Stromal cell of bone marrow (primary cell): Measurements from ENCODE around the gene SCUBE1.

ENCODE experiments used
- DNase-seq: peaks from one replicate; pipeline ENCODE4 v3.0.0-alpha.2; 2012; ENCODE audit warnings: low read depth

The SCUBE1 gene

GRCh38 chr22:43343262-43343669 is at the start of gene SCUBE1:
TSS of gene SCUBE1 (minus strand) at chr22:43343372. CDS start at chr22:43343261, 111 bp downstream.
- no peak for DNase-seq

DNA sequence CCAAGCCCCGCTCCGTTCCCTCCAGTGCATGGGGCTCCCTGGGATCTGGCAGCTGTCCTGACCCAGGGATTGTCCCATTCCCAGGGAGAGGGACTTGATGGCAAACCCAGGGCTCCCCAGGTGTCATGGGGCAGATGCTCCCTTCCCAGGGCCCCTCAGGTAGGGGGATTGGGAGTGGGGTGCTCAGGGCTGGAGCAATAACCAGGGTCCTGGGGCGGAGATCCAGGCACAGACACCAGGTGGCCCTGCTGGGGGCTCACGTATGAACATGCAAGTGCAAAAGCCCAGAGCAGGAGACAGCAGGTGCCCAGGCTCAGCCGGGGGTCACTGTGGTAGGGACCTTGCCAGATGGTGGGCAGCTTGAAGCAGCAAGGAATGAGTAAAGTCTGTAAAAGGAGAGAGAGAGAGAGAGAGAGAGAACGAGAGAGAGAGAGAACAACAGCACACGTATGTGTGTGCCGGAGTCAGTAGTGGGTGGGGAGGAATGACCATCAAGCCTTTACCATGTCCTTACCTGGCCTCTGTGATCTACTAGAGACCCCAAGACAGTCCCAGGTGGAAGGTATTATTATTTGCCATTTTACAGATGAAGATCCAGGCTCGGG is 49.3 kb upstream of the SCUBE1 start:
- no peak for DNase-seq

DNA sequence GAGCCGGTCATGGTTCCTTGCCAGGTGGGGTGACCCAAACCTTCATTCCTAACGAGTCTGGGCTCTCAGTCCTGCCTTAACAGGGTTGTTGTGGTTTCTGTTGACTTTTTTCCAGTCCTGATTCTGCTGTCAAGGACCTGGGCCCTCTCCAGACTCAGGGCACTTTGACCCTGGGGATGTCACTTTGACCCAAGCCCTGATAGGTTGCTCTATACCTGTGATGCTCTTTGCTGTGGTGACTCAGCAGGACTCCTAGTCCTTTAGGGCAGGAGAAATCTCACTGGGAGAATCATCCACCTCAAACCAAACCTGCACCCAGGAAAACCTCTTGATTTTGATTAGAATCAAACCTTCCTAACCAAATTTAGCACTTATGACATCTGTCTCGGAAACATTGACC is 48.1 kb upstream of the SCUBE1 start:
- DNase-seq: no peak

DNA sequence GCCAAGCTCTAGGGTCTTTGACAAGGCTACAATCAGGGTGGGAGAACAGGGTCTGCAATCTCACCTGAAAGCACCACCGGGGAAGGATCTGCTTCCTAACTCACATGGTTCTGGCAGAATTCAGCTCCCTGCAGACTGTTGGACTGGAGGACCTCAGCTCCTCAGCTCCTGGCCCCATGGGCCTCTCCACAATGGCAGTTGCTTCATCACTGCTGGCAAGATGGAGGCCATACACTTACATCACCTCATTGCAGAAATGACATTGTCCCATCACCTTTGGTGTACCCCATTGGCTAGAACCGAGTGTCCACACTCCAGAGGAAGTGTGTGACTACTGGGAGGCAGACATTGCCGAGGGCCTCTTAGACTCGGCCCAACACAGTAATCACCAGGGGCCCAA is 47.7 kb upstream of the SCUBE1 start:
- no peak for DNase-seq

- DNase-seq: no peak
These were observed 47.0 kb upstream of the SCUBE1 start for GRCh38 chr22:43390166-43390565.

DNA sequence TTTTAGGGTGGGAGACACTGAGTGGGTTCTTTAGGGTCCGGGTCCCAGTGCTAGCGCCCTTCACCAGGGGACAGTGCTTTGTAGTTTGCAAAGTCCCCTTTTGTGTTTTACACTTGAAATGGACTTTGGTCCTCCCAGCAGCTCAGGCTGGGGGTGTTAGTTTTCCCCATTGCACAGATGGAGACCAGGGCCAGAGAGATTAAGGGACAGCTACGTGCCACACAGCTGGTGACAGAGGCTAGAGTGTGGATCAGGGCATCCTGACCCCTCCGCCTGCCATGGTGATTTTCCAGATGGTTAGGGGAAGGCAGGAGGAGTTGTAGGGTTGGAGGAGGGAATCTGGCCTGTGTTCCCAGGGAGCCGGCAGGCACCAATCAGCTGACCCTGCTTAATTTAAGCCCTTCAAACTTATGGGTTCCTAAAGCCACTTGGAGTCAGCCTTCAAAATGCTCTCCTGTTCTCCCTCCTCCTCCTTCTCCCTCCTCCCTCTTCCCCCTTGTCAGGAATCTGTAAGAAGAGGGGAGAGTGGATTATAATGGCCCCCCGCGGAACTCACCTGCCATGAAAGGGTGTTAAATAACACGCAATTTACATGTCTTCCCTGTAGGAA is 46.2 kb upstream of the SCUBE1 start:
- DNase-seq: no peak

- peak; percentile 18 for DNase-seq
These were observed 45.3 kb upstream of the SCUBE1 start for GRCh38 chr22:43388420-43388851.

- DNase-seq: no peak
These were observed 44.6 kb upstream of the SCUBE1 start for GRCh38 chr22:43387815-43388214.

GRCh38 chr22:43385770-43386641 is 42.8 kb upstream of the SCUBE1 start:
- DNase-seq: peak; percentile 40

DNA sequence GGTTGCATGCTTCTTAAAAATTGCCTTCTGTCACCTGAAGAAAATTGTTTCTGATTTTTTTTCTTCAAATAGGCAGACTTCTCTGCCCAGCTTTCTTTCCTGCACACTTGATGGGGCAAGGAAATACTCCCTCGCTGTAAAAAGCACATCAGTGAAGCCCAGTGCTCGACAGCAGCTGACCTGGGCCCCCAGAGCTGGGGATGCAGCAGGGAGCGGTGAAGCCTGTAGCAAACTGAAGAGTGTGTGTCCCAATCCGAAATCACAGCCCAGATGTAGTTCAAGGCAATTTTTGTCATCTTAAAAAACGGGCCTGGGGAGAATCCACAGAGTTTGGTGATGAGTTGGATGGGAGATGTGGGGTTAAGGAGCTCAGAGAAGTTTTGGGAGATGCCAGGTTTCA is 41.7 kb upstream of the SCUBE1 start:
- DNase-seq: no peak

DNA sequence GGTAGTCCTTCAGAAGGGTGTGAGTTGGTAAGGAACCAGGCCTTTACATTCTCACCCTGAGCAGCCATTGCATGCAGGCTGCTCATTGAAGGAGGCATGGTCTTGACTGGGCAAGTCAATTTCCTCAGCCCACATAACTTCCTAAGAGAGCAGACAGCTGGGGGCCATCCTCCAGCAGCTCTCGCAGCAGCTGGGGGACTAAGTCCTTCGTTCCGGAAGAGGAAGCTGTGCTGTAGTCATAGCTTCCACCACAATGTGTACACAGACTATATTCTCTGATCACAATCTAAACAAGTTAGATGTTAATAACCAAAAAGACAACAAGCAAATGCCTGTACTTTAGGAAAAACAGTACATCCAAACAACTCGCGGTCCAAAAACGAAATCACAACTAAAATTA is 38.5 kb upstream of the SCUBE1 start:
- no peak for DNase-seq

GRCh38 chr22:43377896-43378704 is 34.9 kb upstream of the SCUBE1 start:
- no peak for DNase-seq

- DNase-seq: peak; percentile 35
These were observed 34.4 kb upstream of the SCUBE1 start for GRCh38 chr22:43377548-43377895.

- no peak for DNase-seq
These were observed 33.8 kb upstream of the SCUBE1 start for GRCh38 chr22:43376765-43377547.

- DNase-seq: no peak
These were observed 32.8 kb upstream of the SCUBE1 start for GRCh38 chr22:43375951-43376455.

DNA sequence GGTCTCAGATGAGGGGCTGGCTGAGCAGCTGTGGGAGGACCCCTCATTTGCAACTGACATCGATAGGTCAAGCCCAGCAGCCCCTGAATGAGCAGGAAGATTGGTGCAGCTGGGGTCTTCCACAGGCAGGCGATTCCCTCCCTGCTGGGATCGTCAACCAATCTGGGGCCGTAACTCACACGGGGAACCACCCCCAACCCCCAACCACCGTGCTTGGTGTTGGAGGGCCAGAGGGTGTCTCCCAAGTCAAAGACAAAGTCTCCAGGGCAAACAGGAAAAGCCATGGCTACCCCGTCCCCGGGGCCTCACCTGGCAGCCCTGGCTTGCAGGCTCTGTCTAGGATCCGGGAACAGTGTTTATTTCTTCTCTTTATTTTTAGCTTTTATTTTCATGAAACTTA is 26.9 kb upstream of the SCUBE1 start:
- no peak for DNase-seq

DNA sequence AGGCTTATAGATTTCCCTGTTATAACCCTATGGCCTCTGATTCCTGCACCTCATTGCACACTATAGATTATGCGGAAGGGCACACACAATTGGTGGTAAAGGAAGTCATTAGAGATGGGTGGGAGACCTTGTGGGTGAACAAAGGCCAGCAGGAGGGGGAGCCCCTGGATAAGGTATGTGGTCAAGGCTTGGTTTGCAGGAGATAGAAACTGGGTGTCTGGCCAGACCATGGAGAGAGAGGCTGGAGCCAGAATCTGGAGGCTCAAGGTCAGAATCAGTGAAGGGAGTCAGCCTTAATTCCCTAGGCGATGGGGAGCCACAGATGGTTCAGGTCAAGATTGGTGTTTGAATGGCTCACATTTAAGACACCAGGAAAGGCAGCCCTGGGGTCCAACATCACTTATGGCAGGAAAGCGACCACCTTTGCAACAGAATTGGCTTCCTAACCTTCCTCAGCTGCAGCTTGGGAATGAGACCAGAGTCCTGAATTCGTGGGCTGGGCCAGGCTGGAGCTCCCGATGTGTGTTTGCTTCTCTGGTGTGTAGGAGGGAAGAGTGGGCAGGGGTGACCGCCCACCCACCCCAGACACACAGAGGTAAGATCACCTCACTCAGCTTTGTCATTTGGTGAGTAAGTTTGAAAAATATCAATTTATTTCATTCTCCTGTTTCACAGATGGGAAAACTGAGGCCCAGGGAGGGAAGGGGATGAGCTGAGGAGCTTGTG is 22.7 kb upstream of the SCUBE1 start:
- DNase-seq: no peak

- no peak for DNase-seq
These were observed 20.9 kb upstream of the SCUBE1 start for GRCh38 chr22:43364169-43364435.

DNA sequence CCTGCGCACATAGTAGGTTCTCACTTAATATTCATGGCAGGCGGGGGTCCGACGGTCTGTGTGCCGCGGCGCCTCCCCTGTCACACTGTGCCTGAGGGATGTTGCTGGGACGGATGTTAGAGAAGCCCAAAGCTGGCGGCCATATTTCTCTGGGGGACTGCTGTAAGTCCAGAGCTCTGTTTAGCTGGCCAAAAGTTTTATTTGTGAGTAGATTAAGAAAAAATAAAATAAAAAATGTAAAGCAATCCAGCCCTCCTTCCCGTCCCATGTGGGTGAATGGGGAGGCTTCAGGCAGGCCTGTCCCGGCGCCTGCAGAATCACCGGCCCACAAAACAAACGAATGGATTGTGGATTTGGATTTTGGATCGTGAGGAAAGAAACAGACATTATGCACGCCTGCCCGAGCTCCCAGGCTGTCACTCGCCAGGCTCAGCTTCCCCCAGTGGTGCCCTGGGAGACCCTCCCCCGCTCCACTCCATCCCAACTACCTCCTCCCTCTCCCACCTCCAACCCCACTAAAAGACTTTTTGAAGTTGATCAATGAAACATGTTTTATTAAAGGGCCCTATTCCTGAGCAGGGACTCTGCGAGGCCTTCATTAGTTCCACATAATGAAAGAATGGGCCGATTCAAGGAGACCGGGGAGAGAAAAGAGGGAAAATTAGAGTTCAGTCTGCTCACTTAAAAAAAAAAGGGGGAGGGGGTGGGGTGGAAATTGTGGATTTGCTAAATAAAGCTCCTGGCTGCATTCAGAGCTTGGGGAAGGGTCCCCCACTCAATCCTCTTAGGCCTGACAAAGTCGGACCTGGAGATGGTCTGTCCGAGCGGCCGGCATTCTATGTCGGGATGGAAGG is 20.4 kb upstream of the SCUBE1 start:
- DNase-seq: no peak

- no peak for DNase-seq
These were observed 17.4 kb upstream of the SCUBE1 start for GRCh38 chr22:43360576-43360975.
